Tongue (tissue), 2 donors: Measurements from ENCODE around the gene MAP1S. TPM values are rescaled to one million over a fixed set of nuclear protein-coding genes. Genes with fewer than 3 reads are reported as not detected.

Source experiments
- DNase-seq: peaks from one replicate; pipeline ENCODE4 v3.0.0-alpha.2; 2015
- total RNA-seq: library from RNA; depleted of rRNA; stranded (reverse); fragments of >200 nt; gene quantifications from one replicate; pipeline ENCODE4 v1.2.3, GENCODE V29; 2014

The MAP1S gene, protein sequence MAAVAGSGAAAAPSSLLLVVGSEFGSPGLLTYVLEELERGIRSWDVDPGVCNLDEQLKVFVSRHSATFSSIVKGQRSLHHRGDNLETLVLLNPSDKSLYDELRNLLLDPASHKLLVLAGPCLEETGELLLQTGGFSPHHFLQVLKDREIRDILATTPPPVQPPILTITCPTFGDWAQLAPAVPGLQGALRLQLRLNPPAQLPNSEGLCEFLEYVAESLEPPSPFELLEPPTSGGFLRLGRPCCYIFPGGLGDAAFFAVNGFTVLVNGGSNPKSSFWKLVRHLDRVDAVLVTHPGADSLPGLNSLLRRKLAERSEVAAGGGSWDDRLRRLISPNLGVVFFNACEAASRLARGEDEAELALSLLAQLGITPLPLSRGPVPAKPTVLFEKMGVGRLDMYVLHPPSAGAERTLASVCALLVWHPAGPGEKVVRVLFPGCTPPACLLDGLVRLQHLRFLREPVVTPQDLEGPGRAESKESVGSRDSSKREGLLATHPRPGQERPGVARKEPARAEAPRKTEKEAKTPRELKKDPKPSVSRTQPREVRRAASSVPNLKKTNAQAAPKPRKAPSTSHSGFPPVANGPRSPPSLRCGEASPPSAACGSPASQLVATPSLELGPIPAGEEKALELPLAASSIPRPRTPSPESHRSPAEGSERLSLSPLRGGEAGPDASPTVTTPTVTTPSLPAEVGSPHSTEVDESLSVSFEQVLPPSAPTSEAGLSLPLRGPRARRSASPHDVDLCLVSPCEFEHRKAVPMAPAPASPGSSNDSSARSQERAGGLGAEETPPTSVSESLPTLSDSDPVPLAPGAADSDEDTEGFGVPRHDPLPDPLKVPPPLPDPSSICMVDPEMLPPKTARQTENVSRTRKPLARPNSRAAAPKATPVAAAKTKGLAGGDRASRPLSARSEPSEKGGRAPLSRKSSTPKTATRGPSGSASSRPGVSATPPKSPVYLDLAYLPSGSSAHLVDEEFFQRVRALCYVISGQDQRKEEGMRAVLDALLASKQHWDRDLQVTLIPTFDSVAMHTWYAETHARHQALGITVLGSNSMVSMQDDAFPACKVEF
- total RNA-seq, result 27.4 TPM

DNA sequence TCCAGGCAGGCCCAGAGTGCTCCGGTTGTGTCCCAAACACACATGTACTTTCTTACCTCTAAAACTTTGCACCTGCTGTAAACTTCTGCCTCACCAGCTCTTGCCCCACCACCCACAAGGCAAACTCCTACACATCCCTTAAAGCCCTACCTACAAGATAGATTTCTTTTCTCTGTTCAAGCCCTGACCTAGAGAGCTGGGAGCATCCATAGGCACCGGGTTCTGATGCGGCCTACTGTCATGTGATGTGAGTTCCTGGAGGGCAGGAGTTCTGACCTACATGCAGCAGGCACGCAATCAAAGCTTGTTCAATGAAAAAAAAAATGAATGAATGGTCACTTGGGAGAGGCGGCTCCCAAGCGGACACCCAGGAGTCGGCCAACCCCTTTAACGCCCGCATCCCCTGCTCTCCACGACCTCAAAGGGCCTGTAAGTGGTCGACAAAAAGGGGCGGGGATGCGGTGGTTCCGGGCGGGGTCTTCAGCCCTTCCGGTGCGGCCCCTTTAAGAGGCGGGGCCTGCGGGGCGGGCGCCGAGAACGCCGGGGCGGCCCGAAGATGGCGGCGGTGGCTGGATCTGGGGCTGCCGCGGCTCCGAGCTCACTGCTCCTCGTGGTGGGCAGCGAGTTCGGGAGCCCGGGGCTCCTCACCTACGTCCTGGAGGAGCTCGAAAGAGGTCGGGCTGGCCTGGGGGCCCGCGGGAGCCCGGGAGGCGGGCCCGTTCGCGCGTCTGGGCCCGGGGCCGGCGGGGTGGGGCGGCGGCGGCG lies at the start of gene MAP1S:
TSS of gene MAP1S (plus strand) at position 534 of the 765 bp plus-strand sequence. CDS start at position 557, 23 bp downstream.
- DNase-seq, result peak; percentile 77

DNA sequence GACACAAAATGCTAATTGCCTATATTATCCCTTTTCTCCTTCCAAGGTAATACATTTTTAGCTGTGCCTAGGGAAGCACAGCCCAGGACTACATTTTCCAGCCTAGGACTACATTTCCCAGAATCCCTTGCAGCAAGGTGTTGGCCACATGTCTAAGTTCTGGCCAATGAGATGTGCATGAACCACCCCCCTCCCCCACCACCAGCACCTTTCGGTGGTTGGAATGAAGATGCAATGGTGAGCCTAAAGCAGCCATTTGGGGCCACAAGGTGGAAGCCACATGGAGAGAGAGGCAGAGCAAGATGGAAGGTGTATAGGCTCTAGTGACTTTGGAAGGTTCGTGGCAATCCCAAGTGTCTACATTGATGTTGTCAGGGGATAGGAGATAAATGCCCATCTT lies 47.4 kb upstream of the MAP1S start:
- DNase-seq, result no peak

GRCh38 chr19:17673937-17674799 lies 45.1 kb upstream of the MAP1S start:
- no peak for DNase-seq

GRCh38 chr19:17676295-17676694 lies 43.0 kb upstream of the MAP1S start:
- DNase-seq, result no peak

DNA sequence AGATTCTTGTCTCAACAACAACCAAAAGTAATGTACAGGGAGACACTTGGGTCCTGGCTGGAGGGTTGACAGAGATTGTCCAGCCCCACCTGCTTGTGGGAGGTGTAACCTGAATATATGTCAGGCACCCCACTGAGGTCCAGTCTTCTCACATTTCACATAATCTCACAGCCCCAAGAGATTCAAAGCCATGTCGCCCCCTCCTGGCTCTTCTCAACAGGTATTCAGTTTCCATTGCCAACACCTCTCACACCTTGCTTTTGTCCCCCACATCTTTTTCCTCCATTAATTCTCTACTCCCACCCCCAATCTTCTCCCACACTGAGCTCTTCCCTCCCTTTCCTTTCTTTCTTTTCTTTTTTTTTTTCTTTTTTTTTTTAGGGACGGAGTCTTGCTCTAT lies 42.3 kb upstream of the MAP1S start:
- DNase-seq, result no peak

DNA sequence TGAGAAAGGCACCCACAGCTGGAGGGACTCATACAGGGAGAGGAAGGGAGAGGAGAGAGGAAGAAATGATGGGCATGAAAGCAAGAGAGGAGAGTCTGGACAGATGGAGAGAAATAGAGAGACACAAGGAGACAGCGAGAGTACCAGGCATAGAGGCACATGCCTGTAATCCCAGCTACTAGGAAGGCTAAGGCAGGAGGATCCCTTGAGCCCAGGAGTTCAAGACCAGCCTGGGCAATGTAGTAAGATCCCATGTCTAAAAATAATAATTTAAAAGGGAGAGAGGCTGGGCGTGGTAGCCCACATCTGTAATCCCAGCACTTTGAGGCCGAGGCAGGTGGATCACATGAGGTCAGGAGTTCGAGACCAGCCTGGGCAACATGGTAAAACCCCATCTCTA lies 40.4 kb upstream of the MAP1S start:
- DNase-seq, result no peak

GRCh38 chr19:17679526-17680229 lies 39.6 kb upstream of the MAP1S start:
- no peak for DNase-seq

GRCh38 chr19:17680230-17680722 lies 39.0 kb upstream of the MAP1S start:
- peak; percentile 19 for DNase-seq

- peak; percentile 46 for DNase-seq
These were observed 37.7 kb upstream of the MAP1S start for GRCh38 chr19:17681505-17682125.

GRCh38 chr19:17682273-17682672 lies 37.0 kb upstream of the MAP1S start:
- DNase-seq, result no peak

GRCh38 chr19:17683078-17683477 lies 36.2 kb upstream of the MAP1S start:
- DNase-seq, result no peak

GRCh38 chr19:17684256-17684655 lies 35.0 kb upstream of the MAP1S start:
- DNase-seq, result no peak

DNA sequence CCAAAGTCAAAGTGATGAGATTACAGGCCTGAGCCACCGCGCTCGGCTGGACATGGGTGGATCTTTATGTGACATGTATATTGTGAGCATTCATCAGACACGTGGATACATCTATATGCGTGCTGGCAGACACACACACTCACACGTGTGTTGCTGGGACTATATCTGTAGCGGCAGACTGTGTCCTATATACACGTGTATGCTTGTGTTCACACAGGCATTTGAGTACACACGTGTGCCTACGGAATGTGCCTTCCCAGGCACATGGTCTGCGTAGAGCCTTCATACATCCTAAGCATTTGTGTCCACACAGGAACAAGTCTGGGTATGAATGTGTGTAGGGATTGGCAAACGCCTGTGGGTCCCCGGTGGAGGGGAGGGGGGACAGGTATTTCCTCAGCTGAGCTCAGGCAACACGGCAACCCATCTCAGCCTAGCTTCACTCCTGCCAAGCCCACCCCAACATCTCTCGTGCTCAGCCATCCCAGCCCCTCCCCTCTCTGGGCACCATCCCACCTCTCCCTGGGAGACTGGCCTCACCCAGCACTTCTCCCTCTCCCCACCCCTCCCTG lies 33.7 kb upstream of the MAP1S start:
- no peak for DNase-seq

DNA sequence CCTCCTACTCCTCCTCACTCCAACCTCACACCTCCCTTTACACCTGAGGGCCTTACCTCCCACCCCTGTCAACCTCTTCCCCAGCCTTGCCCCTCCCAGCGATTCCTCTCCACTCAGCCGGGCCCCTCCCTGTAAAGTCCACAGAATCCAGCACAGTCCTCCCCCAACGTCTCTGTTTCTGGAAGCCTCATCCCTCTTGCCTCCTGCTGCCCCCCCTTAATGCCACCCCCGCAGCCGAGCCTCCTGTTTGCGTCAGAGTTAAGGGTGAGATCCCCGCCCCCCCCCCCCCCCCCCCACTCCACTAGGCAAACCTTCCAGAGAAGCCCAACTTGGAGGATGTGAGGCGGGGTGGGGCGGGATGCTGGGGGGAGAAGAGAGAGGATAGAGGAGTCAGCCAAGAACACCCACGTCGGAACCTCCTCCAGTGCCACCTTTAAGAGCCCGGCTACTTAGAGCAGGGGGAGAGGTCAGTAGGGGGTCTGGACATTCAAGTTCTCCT lies 33.2 kb upstream of the MAP1S start:
- no peak for DNase-seq

- peak; percentile 6 for DNase-seq
These were observed 32.7 kb upstream of the MAP1S start for GRCh38 chr19:17686592-17687024.

- no peak for DNase-seq
These were observed 32.0 kb upstream of the MAP1S start for GRCh38 chr19:17687141-17687856.

- DNase-seq, result peak; percentile 74
These were observed 31.2 kb upstream of the MAP1S start, which contains the start of gene UNC13A for GRCh38 chr19:17687857-17688784. Gene UNC13A, minus strand, starts transcription at chr19:17688354. Its CDS starts 155 bp downstream, at chr19:17688199.
